ENCODE results near the gene MAP4K4.
A peak's percentile ranks its signal among the peaks of the same experiment; 100 is the strongest.

MAP4K4 gene

GRCh38 chr2:101818531-101819451 lies 121.3 kb downstream of the MAP4K4 start:
- DNase-seq, result peak; percentile 94

- peak; percentile 30 for DNase-seq
Measured at GRCh38 chr2:101820519-101820918, 123.0 kb downstream of the MAP4K4 start.

DNA sequence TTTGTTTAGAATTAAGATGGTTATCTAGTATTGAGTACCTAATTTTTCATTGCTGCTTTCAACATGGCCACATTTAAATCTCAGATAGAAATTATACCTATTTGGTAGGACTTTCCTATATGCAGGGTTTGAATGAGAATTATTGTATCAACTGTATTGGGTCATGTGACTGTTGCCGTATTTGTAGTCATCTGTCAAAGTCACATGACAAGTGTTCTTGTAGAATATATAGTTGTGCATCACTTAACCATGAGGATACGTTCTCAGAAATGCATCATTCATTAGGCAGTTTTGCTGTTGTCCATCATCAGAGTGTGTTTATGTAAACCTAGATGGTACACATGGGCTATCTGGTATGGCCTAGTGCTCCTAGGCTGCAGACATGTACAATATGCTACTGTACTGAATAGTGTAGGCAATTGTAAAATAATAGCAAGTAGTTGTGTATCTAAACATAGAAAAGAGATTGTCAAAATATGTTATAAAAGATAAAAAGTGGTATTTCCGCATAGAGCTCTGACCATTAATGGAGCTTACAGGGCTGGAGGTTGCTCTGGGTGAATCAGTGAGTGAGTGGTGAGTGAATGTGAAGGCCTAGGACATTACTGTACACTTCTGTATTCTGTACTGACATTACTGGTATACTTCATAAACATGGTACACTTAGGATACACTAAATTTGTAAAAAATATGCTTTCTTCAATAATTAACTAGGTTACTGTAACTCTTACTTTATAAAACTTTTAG lies 123.7 kb downstream of the MAP4K4 start:
- DNase-seq, result no peak

DNA sequence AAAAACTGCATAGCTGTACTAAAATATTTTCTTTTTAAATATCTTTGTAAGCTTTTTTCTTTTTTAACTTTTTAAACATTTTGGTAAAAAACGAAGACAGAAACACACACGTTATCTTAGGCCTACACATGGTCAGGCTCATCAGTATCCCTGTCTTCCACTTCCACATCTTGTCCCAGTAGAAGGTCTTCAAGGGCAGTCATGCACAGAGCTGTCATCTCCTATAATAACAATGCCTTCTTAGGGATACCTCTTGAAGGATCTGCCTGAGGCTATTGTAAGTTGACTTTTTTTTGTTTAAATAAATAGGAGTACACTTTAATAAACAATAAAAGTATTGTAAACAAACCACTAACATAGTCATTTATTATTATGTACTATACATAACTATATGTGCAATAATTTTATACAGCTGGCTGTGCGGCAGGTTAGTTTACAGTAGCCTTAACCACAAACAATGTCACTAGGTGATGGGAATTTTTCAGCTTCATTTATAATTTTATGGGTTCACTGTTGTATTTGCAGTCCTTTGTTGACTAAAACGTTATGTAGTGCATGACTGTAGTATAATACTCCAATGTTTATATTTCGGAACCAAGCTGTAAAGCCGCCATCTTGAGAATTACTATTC lies 124.4 kb downstream of the MAP4K4 start:
- DNase-seq, result no peak

- peak; percentile 76 for DNase-seq
Measured at GRCh38 chr2:101823347-101823791, 125.9 kb downstream of the MAP4K4 start.

DNA sequence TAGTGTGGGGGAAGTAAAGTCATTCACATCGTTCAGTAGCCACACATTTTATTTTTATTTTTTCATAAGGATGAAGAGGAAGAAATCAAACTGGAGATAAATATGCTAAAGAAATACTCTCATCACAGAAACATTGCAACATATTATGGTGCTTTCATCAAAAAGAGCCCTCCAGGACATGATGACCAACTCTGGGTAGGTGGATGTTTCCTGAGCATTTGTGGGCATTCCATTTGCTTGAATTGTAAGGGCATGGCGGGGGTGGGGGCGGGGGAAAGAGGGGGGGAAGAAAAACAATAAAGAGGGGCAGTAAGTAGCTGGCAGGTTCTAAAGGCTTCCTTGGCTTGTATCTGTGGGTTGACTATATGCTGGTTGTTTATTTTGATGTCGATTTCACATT lies 126.4 kb downstream of the MAP4K4 start:
- no peak for DNase-seq

GRCh38 chr2:101826716-101827115 lies 129.2 kb downstream of the MAP4K4 start:
- DNase-seq, result no peak

DNA sequence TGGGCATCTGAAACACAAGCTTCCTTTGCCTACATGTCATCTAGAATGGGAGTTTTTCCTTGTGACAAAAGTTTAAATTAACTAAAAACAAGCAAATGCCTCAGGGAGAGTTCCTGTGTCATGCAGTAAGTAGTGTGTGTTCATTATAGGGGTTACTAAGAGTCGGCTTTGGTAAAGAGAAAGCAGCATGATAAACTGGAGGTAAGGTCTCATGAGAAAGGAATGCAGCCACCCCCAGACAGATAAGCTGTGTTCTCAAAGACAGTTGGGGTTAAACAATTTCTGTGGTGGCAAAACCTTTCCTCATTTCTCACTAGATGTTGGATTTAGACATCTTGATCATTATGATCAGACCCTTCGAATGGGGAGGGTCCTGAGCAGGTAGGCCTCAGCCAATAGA lies 129.7 kb downstream of the MAP4K4 start:
- no peak for DNase-seq

- DNase-seq, result no peak
Measured at GRCh38 chr2:101828257-101828656, 130.8 kb downstream of the MAP4K4 start.

DNA sequence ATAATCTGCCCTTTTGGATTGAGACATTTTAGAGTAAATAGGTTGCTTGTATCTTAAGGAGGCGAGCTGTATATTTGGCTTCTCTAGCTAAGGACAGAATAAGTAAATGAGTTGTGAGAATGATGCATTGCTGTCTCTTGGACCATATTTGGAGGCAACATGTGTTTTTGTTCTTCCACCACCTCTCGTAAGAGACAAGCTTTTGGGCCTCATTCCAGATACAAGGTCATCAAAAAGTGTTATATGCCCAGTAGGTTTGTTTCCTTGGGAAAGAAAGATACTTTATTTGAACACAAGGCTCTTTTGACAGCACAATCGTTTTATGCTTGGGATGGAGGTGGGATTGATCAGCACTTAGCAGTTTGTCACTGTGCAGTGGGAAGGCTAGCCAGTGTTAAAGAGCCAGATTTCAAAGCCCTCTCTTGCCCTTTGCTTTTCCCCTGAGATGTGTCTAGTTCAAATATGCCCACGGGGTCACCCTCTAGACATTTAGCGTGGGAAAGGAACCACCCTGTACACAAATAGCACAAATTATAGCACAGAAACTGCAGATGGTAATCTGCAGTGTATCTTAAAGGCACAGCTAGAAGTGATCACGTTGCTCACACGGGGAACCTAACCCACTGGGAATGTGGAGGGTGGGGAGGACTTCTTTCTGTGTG lies 131.3 kb downstream of the MAP4K4 start:
- DNase-seq, result peak; percentile 13

GRCh38 chr2:101829429-101829828 lies 131.9 kb downstream of the MAP4K4 start:
- no peak for DNase-seq

- DNase-seq, result no peak
Measured at GRCh38 chr2:101830146-101830545, 132.6 kb downstream of the MAP4K4 start.

DNA sequence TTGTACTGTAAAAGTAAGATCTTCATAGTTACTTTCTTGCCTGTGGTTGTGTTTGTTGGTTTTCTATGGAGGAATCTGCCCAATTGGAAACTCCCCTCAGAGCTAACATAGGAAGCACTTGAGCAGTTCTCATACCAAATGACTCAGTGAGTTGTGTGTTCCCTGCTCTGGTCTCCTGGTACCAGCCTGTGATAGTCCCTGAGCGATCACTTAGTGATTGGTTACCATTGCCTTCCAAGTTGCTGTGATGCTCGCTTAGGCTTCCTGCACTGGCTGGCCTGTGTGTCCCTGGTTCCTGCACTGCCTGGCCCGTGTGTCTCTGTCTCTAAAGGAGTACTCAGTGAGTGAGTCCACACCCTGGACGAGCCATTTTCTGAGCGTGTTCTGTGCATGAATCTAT lies 133.0 kb downstream of the MAP4K4 start:
- no peak for DNase-seq

GRCh38 chr2:101831351-101831865 lies 133.9 kb downstream of the MAP4K4 start:
- DNase-seq, result peak; percentile 64

DNA sequence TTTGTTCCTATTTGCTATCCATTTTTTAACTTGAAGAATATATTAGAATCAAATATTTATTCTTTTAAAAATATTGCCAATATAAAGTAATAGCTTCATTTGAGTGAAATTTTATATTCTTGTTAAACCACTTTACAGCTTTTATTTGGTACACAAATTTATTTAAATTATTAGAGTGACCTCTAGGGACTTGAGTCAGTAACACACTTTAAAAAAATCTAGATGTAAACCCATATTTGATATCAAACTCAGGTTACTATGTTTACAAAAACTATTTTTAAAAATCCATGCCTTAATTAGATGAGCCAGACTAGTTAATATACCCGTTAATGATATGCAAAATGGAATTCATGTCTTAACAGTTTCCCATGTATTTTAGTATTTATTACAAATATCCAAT lies 134.6 kb downstream of the MAP4K4 start:
- peak; percentile 5 for DNase-seq

DNA sequence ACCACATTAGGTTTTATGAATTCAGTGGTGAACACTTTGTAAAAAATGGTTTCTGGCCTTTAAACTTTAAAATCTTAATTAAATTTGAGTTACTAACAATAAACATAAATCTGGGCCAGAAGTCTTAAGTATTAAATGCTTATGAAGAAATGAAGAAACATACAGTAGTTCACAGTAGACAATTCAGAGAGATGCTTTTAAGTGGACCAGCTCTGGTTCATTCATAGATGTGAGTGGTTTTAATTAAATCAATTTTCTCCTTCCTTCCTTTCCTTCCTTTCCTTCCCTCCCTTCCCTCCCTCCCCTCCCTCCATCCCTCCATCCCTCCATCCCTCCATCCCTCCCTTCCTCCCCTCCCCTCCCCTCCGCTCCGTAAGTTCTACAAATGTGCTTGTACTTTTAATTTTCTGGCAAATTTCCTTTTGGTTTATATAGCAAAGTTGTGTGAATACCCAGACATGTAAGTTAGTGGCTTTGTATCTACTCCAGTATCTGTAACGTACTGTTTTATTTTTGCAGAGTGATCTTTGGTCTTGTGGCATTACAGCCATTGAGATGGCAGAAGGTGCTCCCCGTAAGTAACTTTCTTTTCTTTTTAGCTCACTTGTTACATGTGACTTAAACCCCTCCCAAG lies 136.5 kb downstream of the MAP4K4 start:
- no peak for DNase-seq

DNA sequence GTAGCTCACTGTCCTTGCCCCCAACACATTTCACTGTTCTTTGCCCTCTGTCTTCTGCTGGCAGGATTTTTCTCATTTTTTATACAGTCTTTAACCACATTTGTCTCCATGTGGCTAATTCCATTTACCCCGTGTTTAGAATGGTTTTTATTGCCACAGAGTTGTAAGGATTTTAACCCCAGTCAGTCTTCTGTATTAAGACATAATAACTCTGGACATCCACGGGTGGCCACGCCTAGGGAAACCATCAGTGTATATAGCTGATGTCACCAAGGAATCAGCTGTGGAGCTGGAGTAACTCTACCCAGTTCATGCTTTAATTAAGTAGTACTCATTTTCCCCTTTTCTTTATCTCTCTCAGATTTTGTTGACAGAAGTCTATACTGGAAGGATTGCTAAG lies 139.8 kb downstream of the MAP4K4 start:
- DNase-seq, result no peak

DNA sequence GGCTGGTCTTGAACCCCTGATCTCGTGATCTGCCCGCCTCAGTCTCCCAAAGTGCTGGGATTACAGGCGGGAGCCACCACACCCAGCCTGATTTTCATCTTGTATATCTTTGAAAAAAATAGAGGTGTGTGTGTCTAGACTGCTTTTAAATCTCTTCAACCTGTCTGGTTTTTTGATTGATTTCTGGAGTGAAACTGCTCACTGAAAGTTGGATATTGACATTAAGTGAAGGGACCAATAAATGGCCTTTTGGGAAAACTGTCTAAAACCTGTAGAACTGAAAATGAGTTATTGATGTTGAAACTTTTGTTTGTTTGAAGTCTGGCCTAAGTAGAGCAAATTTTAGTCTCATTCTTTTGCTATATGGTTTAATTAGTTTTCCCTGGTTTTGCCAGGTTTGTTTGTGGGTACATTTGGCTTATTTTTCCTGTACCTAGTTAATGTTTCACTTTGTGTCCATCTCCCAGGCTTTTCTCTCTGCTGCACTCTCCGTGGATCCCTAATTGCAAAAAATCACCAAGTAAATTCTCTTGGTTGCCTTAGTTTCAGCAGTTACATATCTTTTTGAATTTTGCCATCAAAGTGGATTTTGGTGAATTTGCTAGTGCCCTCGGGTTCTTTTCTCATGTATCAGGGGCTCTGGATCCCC lies 144.3 kb downstream of the MAP4K4 start:
- no peak for DNase-seq

GRCh38 chr2:101842471-101842870 lies 145.0 kb downstream of the MAP4K4 start:
- no peak for DNase-seq

- no peak for DNase-seq
Measured at GRCh38 chr2:101843048-101843447, 145.5 kb downstream of the MAP4K4 start.

GRCh38 chr2:101843471-101843870 lies 146.0 kb downstream of the MAP4K4 start:
- DNase-seq, result peak; percentile 3
